Astrocyte of the spinal cord (primary cell): ENCODE measurements around the gene COQ5.

Experiments used
- DNase-seq: peaks from one replicate; pipeline ENCODE4 v3.0.0; 2011; ENCODE audit warnings: low read depth, low spot score
- H3K4me3 ChIP-seq: 2 replicates; pipeline ENCODE4 v1.5.1; 2011; ENCODE audit warnings: low read depth, mild to moderate bottlenecking, low read length, moderate library complexity
- in situ Hi-C: cut with HindIII; loops from 2 replicates; pipeline ENCODE4 v1.10.0; 2017; ENCODE audit warnings: low sequenced_read_pairs
- TF ChIP-seq, protein P1 (sequence below): IDR thresholded peaks from 2 replicates; pipeline ENCODE4 v1.5.1; 2012; ENCODE audit warnings: low read depth, mild to moderate bottlenecking, low read length, inconsistent platforms

Gene COQ5

DNA sequence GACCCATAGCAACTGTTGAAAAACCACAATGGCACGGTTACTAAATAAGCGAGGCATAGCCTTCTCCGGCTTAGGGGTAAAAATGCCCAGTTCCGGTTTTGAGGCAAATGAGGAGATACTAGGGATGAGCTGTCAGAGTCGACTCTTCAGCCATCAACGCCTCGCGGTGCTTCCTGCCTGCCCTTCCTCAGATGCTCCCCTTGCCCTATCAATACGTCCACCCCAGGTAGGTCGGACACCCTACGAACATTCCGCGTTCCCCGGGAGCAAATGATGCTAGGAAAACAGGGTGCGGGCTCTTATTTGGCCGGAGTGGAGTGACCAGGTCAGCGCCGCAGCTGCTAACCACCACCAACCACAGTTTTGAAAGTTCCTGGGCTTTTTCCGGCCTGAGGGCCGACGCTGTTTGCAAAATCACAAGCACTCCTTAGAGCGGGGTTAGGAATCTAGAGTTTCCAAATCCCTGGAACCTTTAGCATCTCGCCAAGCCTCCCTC, 60.6 kb downstream of the COQ5 start:
- DNase-seq, result peak; percentile 60

DNA sequence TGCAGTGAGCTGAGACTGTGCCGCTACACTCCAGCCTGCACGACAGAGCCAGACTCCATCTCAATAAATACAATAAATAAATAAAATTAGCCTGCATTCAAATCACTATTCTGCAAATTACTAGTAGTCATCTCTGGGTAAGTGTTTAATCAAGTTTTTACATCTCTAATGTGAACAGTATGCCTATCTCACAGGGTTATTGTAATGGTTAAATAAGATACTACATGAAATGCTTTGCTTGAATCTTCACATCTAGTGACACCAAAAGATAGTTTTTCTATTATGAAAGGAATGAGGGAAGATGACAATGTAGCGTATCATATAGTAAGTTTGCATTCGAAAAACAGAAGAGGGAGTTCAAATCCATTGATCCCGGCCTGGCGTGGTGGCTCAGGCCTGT, 61.5 kb downstream of the COQ5 start:
- TF ChIP-seq, protein P1, sequence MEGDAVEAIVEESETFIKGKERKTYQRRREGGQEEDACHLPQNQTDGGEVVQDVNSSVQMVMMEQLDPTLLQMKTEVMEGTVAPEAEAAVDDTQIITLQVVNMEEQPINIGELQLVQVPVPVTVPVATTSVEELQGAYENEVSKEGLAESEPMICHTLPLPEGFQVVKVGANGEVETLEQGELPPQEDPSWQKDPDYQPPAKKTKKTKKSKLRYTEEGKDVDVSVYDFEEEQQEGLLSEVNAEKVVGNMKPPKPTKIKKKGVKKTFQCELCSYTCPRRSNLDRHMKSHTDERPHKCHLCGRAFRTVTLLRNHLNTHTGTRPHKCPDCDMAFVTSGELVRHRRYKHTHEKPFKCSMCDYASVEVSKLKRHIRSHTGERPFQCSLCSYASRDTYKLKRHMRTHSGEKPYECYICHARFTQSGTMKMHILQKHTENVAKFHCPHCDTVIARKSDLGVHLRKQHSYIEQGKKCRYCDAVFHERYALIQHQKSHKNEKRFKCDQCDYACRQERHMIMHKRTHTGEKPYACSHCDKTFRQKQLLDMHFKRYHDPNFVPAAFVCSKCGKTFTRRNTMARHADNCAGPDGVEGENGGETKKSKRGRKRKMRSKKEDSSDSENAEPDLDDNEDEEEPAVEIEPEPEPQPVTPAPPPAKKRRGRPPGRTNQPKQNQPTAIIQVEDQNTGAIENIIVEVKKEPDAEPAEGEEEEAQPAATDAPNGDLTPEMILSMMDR, result no peak
- H3K4me3 ChIP-seq, result no peak overlapping the region
- in situ Hi-C loops, result no loop called here
- DNase-seq, result no peak

More for the DNA sequence above, 60.6 kb downstream of the COQ5 start:
- peak overlapping the region; percentile 83 for H3K4me3 ChIP-seq
- in situ Hi-C loops, result no loop called here
- TF ChIP-seq, protein P1, result no peak

DNA sequence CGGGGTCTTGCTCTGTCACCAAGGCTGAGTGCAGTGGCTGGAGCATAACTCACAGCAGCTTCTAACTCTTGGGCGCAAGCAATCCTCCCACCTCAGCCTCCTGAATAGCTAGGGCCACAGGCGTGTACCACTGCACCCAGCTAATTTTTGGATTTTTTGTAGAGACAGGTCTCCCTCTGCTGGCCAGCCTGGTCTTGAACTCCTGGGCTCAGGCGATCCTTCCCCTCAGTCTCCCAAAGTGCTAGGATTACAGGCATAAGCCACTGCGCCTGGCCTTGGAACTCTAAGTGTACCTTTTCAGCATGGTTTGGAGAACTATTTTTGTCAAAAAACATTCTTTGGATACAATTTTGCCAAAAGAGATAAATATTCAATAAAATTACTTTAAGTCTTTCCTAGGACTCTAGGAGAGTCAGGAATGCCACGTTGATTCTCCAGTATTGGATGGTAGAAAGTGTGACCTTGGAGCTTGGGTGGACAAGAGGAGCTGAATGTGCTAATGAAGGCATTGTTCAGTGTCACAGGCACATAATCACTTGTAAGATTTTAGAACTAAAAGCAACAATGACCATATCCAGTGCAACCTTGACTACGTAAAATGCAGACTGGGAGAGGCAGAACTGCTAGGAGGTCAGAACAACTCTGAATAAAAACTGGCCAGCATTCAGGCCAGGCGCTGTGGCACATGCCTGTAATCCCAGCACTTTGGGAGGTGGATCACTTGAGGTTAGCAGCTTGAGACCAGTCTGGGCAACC, 62.2 kb downstream of the COQ5 start:
- peak; percentile 26 for DNase-seq
- in situ Hi-C loops, result no loop called here
- no peak overlapping the region for H3K4me3 ChIP-seq
- TF ChIP-seq, protein P1, result peak; percentile 72

DNA sequence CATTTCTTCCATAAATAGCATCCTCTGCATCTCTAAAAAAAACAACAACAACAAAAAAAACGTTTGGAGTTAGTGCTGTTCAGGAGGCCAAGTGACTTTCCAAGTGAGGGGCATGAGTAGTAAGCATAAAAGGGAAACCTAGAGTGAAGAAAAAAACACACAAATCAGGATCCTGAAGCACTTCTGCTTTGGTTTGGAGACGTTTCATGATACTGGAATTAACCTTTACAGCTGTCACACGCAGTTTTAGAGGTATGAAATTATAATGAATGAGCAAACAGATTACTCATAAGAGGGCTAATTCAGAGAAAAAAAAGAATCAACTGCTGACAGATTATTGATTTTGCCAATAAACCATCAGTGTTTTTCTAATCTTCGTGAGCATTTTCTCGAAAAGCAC, 63.2 kb downstream of the COQ5 start:
- DNase-seq, result no peak
- no peak overlapping the region for H3K4me3 ChIP-seq
- TF ChIP-seq, protein P1, result no peak
- in situ Hi-C loops, result no loop called here

DNA sequence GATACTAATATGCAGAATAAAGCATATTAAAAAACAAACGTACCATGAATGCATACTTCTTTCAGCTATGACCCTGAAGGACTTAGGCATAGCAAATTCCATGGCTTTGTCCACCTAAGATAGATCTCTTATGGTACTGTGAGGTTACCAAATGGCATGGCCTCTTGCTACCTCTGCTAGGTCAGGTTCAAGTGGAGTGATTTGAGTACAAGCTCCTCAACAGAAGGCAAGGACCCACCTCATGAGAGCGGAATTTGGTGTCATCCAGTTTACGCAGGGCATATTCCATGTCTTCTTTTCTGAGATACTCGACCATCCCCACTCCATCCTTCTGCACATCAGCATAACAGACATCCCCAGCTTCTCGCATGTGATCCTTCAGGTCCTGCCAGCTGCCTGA, 65.2 kb downstream of the COQ5 start:
- in situ Hi-C loops, result no loop called here
- TF ChIP-seq, protein P1, result no peak
- no peak for DNase-seq
- no peak overlapping the region for H3K4me3 ChIP-seq

DNA sequence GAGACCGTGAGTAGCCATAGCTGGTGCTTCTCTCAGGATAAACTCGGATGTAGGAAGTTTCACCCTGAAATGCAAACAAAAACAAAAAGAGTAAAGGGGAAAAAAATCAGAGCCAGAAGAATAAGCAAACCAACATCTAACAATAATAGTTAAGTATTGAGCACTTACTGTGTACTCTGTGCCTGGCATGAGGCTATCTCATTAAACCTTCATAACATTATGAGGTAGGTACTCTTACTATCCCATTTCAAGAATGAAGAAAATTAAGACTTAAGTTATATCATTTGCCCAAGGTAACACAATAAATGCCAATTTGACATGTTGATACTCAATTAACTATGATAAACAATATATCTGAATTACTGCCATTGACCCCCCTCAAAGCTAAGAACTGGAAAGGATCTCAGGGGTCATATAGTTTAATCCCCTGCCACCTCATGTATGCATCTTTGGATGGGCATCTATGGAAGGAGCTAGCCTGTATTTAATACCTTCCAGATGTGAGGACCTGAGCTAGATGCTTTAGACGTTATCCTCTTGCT, 66.8 kb downstream of the COQ5 start:
- H3K4me3 ChIP-seq, result no peak overlapping the region
- in situ Hi-C loops, result no loop called here
- TF ChIP-seq, protein P1, result no peak

More for the DNA sequence above, 66.8 kb downstream of the COQ5 start:
- no peak for DNase-seq
